ENCODE measurements around the gene ZIK1.
A peak's percentile ranks its signal among the peaks of the same experiment; 100 is the strongest.

ZIK1 gene

DNA sequence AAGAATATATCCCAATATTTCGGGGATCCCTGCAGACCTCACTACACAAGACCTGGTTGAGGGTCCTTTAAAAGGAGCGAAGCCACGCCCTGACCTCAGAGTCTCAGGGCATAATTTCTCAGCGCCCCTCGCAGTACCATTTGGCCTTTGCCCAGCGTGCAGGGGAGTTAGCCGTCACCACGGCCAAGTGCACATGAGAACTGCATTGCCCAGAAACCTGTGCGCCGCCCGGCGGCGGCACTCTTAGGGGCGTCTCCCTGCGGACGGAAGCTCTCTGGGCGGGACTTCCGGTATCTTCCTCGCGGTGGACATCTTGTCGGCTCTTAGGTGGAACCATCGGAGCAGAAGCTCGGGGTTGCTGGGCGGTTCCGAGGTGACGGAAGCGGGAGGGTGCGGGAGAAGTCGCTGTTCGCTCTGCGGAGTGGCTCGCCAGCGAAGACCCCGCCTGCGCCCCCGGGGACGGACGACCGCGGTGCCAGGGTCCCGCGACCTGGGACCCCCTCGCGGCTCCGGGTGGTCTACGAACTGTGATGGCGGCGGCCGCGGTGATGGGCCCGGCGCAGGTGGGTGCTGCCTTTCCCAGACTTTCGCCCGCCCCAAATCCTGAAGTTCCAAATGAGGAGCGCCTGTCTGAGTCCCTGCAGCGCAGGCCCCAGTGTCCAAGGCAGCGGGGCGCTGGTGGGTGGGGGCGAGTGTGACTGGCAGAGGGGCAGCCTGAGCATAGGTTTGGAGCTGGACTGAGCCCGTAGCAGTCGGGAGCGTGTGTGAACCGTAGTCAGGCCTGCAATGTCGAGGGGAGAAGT, 30.2 kb downstream of the ZIK1 start, which contains the start of gene ZNF134:
Gene ZNF134, plus strand, starts transcription at position 302 of the 803 bp plus-strand sequence. CDS start 5,227 bp downstream, outside the sequence.
- peak; percentile 96 for DNase-seq

DNA sequence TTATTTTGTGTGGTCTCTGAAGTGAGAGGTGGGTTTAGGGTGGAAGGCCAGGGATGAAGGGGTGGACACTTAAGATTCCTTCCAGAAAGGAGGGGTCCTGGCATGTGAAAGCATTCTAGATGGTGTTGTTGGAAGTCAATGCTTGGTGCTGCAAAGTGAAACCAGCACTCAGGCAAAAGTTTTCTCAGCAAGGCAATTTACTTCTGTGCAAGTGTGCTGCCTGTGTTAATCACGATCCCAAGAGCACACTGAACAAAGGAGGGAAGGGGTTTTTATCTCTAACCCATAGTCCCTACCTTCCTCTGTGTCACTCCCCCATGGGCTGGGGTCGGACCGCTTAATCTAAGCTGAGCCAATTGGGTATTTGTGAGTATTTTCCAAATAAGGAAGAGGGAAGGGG, 31.4 kb downstream of the ZIK1 start:
- peak; percentile 36 for DNase-seq

DNA sequence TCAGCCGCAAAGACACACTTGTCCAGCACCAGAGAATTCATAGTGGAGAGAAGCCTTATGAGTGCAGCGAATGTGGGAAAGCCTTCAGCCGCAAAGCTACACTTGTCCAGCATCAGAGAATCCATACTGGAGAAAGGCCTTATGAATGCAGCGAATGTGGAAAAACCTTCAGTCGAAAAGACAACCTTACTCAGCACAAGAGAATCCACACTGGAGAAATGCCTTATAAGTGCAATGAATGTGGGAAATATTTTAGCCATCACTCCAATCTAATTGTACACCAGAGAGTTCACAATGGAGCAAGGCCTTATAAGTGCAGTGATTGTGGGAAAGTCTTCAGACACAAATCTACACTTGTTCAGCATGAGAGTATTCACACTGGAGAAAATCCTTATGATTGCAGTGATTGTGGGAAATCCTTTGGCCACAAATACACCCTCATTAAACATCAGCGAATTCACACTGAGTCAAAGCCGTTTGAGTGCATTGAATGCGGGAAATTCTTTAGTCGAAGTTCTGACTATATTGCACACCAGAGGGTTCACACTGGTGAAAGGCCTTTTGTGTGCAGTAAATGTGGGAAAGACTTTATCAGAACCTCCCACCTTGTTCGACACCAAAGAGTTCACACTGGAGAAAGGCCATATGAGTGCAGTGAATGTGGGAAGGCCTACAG, 36.9 kb downstream of the ZIK1 start:
- peak; percentile 22 for DNase-seq

- DNase-seq, result no peak
Measured at GRCh38 chr19:57623091-57623490, 39.1 kb downstream of the ZIK1 start.

DNA sequence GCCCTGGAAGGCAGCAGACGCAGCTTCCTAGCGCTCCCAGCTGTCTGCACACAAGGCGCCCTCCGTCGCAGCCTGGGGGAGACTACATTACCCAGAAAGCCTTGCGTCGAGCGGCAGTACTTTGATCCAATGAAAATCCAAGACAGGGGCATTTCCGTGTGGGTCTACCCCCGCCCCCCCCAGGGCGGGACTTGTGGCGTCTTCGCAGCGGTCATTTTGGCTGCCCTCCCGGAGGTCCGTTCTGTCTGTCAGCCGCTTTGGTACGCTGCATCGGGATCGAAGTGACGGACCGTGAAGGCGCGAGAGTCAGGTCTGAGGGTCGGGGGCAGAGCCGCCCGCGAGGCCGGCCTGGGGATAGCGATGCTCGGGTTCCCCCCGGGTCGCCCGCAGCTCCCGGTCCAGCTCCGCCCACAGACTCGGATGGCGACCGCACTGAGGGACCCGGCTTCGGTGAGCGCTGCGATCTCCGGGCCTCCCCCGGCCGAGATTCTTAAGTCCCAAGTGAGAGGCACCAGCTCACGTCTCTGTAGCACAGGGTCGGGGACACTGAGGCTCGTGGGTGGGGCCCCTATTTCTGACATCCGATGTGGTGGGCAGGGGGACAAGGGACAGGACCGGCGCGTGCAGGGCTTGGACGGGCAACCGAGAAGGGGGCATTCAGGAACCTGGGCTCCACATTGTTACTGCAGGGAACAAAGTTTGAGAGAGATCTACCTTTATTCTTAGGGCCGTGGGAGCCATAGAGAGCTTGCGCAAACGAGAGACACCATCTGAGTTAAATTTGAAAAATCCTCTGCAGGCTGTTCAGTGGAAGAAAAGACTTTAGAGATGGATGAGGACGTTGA, 49.3 kb downstream of the ZIK1 start, which contains the start of gene ZNF211:
Gene ZNF211, plus strand, starts transcription at position 182 of the 845 bp plus-strand sequence. Its CDS starts 179 bp downstream, at position 361.
- DNase-seq, result peak; percentile 97

GRCh38 chr19:57633832-57634131, 49.8 kb downstream of the ZIK1 start:
- no peak for DNase-seq

DNA sequence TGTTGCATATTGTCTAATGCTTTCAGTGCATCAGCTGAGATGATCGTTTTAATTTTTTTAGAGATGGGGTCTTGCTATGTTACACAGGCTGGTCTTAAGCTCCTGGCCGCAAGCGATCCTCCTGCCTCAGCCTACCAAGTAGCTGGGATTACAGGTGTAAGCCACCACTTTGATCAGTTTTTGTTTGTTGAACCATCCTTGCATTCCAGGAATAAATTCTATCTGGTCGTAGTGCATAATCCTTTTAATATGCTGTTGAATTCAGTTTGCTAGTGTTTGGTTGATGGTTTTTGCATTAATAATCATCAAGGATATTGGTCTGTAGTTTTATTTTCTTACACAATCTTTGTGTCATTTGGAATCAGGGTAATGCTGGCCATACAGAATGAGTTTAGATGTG, 53.4 kb downstream of the ZIK1 start:
- DNase-seq, result no peak

DNA sequence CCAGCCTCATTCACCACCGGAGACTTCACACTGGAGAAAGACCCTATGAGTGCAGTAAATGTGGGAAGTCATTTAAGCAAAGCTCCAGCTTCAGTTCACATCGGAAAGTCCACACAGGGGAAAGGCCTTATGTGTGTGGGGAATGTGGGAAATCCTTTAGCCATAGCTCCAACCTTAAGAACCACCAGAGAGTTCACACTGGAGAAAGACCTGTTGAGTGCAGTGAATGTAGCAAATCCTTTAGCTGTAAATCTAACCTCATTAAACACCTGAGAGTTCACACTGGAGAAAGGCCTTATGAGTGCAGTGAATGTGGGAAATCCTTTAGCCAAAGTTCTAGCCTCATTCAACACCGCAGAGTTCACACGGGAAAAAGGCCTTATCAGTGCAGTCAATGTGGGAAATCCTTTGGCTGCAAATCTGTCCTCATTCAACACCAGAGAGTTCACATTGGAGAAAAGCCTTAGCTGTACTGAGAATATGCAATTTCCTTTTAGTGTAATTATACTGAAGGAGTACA, 57.8 kb downstream of the ZIK1 start:
- DNase-seq, result no peak

GRCh38 chr19:57642396-57643046, 58.6 kb downstream of the ZIK1 start:
- DNase-seq, result no peak
